Dermis blood vessel endothelial cell (primary cell): ENCODE measurements around the gene PIK3R6. TPM values are rescaled to one million over a fixed set of nuclear protein-coding genes. Genes with fewer than 3 reads are reported as not detected.

Experiments
- total RNA-seq: library from RNA; depleted of rRNA; stranded (reverse); fragments of >200 nt; gene quantifications from 2 replicates; pipeline ENCODE4 v1.2.3, GENCODE V29; 2014

Gene PIK3R6
- total RNA-seq, 1 donor from 2014 or later: not detected

Other genes starting within 250 kb of the PIK3R6 start
- 227 and 533 TPM in 2 replicates for gene MYH10, start 236.9 kb downstream of the PIK3R6 start, total RNA-seq
- not detected in 2 replicates for gene CCDC42, start 122.8 kb downstream of the PIK3R6 start, total RNA-seq
- gene SPDYE4, start 109.1 kb downstream of the PIK3R6 start, total RNA-seq: not detected in 2 replicates
- not detected in 2 replicates for gene MFSD6L, start 68.3 kb downstream of the PIK3R6 start, total RNA-seq
- gene PIK3R5, start 98.0 kb upstream of the PIK3R6 start, total RNA-seq: 0.05 TPM in 1 of 2 replicates, not detected in the other
- gene NTN1, start 153.8 kb upstream of the PIK3R6 start, total RNA-seq: 0.68 and 0.84 TPM in 2 replicates